Measurements from ENCODE around the gene TP53RK.

TP53RK gene

GRCh38 chr20:46640536-46641311, 48.5 kb downstream of the TP53RK start:
- FAIRE-seq = no peak
- DNase-seq (ENCODE audit: low spot score) = no peak

GRCh38 chr20:46640044-46640443, 49.2 kb downstream of the TP53RK start:
- DNase-seq (ENCODE audit: low spot score) (no peak), FAIRE-seq (no peak)

GRCh38 chr20:46639587-46639986, 49.7 kb downstream of the TP53RK start:
- no peak for FAIRE-seq
- no peak for DNase-seq (ENCODE audit: low spot score)

GRCh38 chr20:46638898-46639274, 50.4 kb downstream of the TP53RK start:
- no peak for DNase-seq (ENCODE audit: low spot score)
- no peak for FAIRE-seq

DNA sequence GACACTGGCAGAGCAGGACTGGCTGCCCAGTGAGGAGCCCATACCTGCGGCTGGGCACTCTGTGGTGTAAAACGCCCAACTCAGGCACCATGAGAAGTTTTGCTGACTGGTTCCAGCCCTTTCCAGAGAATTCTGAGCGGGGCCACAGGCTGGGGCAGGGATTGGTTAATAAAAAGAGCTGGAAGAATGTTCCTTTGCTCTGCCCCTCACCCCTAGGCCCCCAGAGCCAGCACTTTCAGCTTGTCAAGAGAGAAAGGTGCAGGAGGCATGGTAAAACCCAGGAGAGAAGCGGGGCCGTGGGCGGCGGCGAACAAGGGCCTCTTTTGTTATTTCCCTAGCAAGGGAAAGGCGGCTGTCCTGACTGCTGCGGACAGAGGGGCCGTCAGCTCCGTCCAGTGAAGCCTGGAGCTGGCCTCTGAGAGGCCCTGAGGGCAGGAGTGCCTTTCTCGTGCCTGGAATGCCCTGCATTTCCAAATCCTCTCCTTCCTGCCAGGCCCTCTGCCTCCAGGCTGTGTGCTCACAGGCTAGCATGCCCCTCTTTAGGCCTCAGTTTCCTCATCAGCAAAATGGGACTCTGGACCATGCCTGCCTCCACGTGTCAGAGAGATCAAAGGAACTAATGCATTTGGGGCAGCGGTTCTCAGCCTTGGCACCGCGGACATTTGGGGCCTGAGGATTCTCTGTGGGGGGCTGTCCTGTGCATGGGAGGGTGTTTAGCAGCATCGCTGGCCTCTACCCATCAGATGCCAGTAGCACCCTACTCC, 50.9 kb downstream of the TP53RK start:
- DNase-seq (ENCODE audit: low spot score) (no peak), FAIRE-seq (no peak)

DNA sequence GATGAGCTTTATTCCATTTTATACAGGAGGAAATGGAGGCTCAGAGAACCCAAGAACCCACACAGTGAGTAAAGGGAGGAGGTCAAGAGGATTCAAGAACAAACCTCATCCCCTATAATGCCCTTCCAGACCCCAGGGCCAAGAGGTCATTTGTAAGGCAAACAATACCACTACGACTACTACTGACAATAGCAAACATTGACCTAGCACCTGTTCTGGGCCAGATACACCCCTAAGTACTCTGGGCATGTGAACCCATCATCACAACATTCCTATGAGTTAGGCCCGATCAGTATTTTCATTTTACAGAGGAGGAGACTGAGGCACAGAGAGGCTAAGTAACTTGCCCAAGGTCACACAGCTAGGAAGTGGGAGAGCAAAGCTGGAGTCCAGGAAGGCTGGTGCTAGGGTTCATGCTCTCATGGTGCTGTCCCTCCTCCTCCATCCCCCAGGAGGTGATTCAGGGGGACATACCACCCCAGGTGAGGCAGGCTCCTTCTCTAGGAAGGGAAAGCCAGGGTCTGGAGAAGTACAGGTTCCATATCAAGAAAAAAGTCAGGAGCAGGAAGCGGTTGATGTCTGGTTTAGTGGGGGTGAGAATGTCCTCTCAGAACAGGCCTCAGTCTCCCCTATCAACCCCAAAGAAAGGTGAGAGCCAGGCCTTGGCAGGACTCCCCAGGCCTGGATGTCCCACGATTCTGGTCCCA, 51.7 kb downstream of the TP53RK start:
- FAIRE-seq = no peak

DNA sequence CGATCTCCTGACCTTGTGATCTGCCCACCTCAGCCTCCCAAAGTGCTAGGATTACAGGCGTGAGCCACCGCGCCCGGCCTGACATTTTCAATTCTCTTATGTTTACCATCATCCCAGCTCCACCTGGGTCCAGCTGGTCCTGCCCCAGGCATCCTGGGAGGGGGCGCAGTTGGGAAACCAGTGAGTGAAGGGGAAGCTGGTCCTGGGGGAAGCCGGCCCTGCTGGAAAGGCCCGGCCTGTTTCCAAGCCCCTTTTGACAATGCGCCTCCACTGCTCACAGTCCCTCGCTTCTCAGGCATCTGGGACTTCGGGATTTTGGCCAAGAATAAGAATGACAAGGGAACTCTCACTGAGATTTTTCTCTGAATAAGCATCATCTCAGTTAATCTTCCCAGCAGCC, 52.2 kb downstream of the TP53RK start:
- FAIRE-seq = no peak
- no peak for DNase-seq (ENCODE audit: low spot score)

More for the DNA sequence above, 51.7 kb downstream of the TP53RK start:
- no peak for DNase-seq (ENCODE audit: low spot score)

- no peak for DNase-seq (ENCODE audit: low spot score)
- no peak for FAIRE-seq
Observed at GRCh38 chr20:46636514-46636913, 52.7 kb downstream of the TP53RK start.

DNA sequence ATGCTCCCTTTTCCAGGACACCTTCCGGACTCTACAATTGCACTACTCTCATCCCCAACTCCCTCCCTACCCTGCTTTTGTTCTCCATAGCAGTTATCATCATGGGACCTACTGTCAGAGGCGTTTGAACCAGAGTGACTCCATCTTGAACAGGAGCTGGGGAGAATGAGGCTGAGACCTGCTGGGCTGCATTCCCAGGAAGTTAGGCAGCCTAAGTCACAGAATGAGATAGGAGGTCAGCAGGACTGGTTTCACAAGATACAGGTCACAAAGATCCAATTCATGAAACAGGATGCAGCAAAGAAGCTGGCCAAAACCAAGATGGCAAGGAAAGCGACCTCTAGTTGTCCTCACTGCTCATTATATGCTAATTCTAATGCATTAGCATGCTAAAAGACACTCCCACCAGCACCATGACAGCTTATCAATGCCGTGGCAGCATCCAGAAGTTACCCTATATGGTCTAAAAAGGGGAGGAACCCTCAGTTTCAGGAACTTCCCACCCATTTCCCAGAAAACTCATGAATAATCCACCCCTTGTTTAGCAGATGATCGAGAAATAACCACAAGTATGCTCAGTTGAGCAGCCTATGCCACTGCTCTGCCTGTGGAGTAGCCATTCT, 53.6 kb downstream of the TP53RK start:
- FAIRE-seq (no peak), DNase-seq (ENCODE audit: low spot score) (no peak)

- FAIRE-seq (no peak), DNase-seq (ENCODE audit: low spot score) (no peak)
Observed at GRCh38 chr20:46634528-46634927, 54.7 kb downstream of the TP53RK start.
